ENCODE data around the gene GZF1.

GZF1 gene

GRCh38 chr20:23367770-23368169 lies 5.8 kb downstream of the GZF1 start:
- peak; percentile 83 for DNase-seq (ENCODE audit: low read depth)
- H3K4me3 ChIP-seq (ENCODE audit: low read length), result no peak overlapping the region
- TF ChIP-seq CTCF (IDR thresholded peaks at IDR 0.05; ENCODE audit: insufficient read depth, low read depth, low read length, missing control alignments), result no peak

- no peak for TF ChIP-seq CTCF (IDR thresholded peaks at IDR 0.05; ENCODE audit: insufficient read depth, low read depth, low read length, missing control alignments)
- no peak for DNase-seq (ENCODE audit: low read depth)
- H3K4me3 ChIP-seq (ENCODE audit: low read length), result no peak overlapping the region
Measured at GRCh38 chr20:23368316-23369071, 6.5 kb downstream of the GZF1 start.

GRCh38 chr20:23369072-23369823 lies 7.3 kb downstream of the GZF1 start:
- no peak for TF ChIP-seq CTCF (IDR thresholded peaks at IDR 0.05; ENCODE audit: insufficient read depth, low read depth, low read length, missing control alignments)
- no peak for DNase-seq (ENCODE audit: low read depth)
- no peak overlapping the region for H3K4me3 ChIP-seq (ENCODE audit: low read length)

DNA sequence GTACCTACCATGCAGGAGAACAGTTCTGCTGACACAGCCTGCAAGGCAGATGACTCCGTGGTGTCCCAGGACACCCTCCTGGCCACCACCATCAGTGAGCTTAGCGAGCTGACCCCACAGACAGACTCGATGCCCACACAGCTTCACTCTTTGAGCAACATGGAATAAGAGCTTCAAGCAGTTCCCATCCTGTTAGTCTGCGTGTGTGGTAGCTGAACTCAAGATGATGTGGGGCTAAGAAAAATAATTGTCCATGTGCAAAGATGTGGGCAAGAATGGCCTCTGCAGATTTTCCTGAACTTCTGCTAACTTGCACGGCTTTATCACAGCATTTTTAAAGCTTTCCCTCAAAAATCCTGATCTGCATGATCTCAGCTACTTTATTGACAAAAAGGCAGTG lies 8.3 kb downstream of the GZF1 start:
- H3K4me3 ChIP-seq (ENCODE audit: low read length), result no peak overlapping the region
- TF ChIP-seq CTCF (IDR thresholded peaks at IDR 0.05; ENCODE audit: insufficient read depth, low read depth, low read length, missing control alignments), result no peak
- DNase-seq (ENCODE audit: low read depth), result no peak

GRCh38 chr20:23370873-23371272 lies 8.9 kb downstream of the GZF1 start:
- TF ChIP-seq CTCF (IDR thresholded peaks at IDR 0.05; ENCODE audit: insufficient read depth, low read depth, low read length, missing control alignments), result no peak
- H3K4me3 ChIP-seq (ENCODE audit: low read length), result no peak overlapping the region
- no peak for DNase-seq (ENCODE audit: low read depth)

DNA sequence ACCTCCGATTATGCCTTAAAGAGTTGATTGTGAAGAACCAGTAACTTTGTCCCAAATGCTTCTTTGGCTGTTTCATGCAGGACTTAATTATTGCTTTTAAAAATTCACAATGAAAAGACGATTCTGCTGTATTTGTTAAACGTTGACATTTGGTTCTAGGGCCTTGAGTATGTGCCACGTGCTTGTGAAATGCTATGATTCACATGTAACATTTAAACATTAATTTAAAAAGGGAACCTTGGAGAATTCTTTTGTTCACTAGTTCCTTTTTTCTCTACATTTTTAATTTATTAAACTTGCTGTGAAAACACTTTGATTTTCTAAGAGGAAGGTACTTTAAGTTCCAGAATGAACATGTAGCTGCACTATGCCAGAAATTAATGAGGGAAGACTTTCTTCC lies 9.5 kb downstream of the GZF1 start:
- TF ChIP-seq CTCF (IDR thresholded peaks at IDR 0.05; ENCODE audit: insufficient read depth, low read depth, low read length, missing control alignments), result no peak
- H3K4me3 ChIP-seq (ENCODE audit: low read length), result no peak overlapping the region
- DNase-seq (ENCODE audit: low read depth), result no peak

Measured in epithelial cell of esophagus (primary cell).